Right atrium auricular region (tissue), 2 donors: ENCODE results near the gene FSTL1. TPM values are rescaled to one million over a fixed set of nuclear protein-coding genes. Genes with fewer than 3 reads are reported as not detected.

Experiments used
- DNase-seq: peaks from one replicate; pipeline ENCODE4 v3.0.0-alpha.2; 2019; ENCODE audit warnings: low spot score
- H3K27ac ChIP-seq, 2 donors: fragments of 200-600 bp; sonication (generic); 1 replicate in 1 of 2; 2 replicates in 1 of 2; pipeline ENCODE4 v1.5.1; 2016 to 2019
- H3K27me3 ChIP-seq, 2 donors: fragments of 200-600 bp; sonication (generic); one replicate each; pipeline versions ENCODE4 v1.5.1 to v1.6.0; 2017 to 2019
- H3K36me3 ChIP-seq: fragments of 200-600 bp; sonication (generic); one replicate; pipeline ENCODE4 v1.5.1; 2016
- H3K4me1 ChIP-seq, 2 donors: fragments of 200-600 bp; sonication (generic); one replicate each; pipeline versions ENCODE4 v1.5.1 to v1.6.0; 2017 to 2019
- H3K4me3 ChIP-seq, 2 donors: fragments of 200-600 bp; sonication (generic); 1 replicate in 1 of 2; 2 replicates in 1 of 2; pipeline ENCODE4 v1.5.1; 2017 to 2019; ENCODE audit warnings: mild to moderate bottlenecking in 1 of 2, moderate library complexity in 1 of 2
- H3K9me3 ChIP-seq, 2 donors: fragments of 200-600 bp; sonication (generic); one replicate each; pipeline ENCODE4 v1.5.1; 2019
- microRNA counts, 2 donors: library from miRNA; unstranded; fragments of <30 nt; microRNA quantifications; one replicate each; lab custom pipeline; 2016 to 2017
- total RNA-seq, 2 donors: library from RNA; depleted of rRNA; stranded (reverse); fragments of >200 nt; gene quantifications; one replicate each; pipeline ENCODE4 v1.1.0, GENCODE V29; 2016
- TF ChIP-seq, protein P1 (sequence below), 2 donors: fragments of 200-600 bp; sonication (generic); IDR thresholded peaks; one replicate each; pipeline ENCODE4 v1.5.1; 2019; ENCODE audit warnings: antibody characterized with exemption in 2 of 2

FSTL1 gene
- total RNA-seq, 2 donors from 2014 or later, result 327 to 380 TPM

DNA sequence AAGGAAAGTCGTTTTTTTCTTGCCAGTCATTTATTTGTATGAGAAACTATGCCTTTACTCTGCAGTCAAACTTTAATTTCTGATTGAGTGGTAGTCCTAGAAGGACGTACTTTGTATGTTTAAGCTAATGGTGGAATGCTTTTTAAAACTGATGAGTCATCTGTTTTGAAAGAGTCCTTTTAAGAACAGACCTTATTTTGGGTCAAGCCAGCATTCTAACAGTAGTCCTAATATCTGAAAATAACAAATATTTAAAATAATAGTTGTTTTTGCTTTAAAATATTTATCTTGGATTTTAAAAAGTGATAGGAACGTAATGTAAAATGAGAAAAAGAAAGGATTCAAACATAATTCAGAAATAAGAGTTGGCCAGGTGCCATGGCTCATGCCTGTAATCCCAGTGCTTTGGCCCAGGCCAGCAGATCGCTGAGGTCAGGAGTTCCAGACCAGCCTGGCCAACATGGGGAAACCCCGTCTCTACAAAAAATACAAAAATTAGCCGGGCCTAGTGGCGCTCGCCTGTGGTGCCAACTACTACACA is 100.3 kb downstream of the FSTL1 start:
- Histone ChIP-seq H3K9me3 (no peaks in the 10 kb centered on the region), H3K27ac (peak overlapping the region; percentile 94 to 95), H3K4me1 (peaks cover 0 to 15% of the 10 kb centered on the region in 2 donors), H3K36me3 (no peaks in the 10 kb centered on the region), H3K4me3 (peak overlapping the region in 1 of 2 donors; percentile 93), H3K27me3 (no peaks in the 10 kb centered on the region)
- TF ChIP-seq, protein P1, sequence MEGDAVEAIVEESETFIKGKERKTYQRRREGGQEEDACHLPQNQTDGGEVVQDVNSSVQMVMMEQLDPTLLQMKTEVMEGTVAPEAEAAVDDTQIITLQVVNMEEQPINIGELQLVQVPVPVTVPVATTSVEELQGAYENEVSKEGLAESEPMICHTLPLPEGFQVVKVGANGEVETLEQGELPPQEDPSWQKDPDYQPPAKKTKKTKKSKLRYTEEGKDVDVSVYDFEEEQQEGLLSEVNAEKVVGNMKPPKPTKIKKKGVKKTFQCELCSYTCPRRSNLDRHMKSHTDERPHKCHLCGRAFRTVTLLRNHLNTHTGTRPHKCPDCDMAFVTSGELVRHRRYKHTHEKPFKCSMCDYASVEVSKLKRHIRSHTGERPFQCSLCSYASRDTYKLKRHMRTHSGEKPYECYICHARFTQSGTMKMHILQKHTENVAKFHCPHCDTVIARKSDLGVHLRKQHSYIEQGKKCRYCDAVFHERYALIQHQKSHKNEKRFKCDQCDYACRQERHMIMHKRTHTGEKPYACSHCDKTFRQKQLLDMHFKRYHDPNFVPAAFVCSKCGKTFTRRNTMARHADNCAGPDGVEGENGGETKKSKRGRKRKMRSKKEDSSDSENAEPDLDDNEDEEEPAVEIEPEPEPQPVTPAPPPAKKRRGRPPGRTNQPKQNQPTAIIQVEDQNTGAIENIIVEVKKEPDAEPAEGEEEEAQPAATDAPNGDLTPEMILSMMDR (IDR thresholded peaks at IDR 0.05), result no peak
- DNase-seq, result peak; percentile 62

DNA sequence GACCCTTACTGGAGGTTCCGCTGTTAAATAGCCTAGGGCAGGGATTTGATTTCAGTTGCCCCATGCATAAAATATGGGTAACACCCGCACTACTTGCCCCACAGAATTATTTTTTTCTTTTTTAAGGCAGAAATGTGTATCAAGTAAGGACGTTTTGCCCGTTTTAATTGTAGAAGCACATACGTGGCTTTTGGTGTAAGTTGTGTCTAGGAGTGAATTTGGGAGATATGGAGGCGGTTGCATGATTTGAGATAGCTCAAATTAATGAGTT is 101.0 kb downstream of the FSTL1 start:
- no peak for DNase-seq
- Histone ChIP-seq H3K27ac (peak overlapping the region; percentile 94 to 95), H3K36me3 (no peaks in the 10 kb centered on the region), H3K27me3 (no peaks in the 10 kb centered on the region), H3K4me3 (peak overlapping the region; percentile 81 to 93), H3K9me3 (no peaks in the 10 kb centered on the region), H3K4me1 (peaks cover 0 to 21% of the 10 kb centered on the region in 2 donors)
- TF ChIP-seq, protein P1 (IDR thresholded peaks at IDR 0.05), result no peak

- H3K27ac ChIP-seq, result peak within 1 kb of the TSS; percentile 94 to 95
- no peaks in the 10 kb centered on the region for H3K9me3 ChIP-seq
- DNase-seq, result peak; percentile 90
- H3K4me1 ChIP-seq, result peaks cover 0 to 22% of the 10 kb centered on the region in 2 donors
- H3K4me3 ChIP-seq, result peak within 1 kb of the TSS; percentile 81 to 93
- TF ChIP-seq, protein P1 (IDR thresholded peaks at IDR 0.05), result peak in 1 of 2 donors; percentile 57
- no peaks in the 10 kb centered on the region for H3K27me3 ChIP-seq
- no peaks in the 10 kb centered on the region for H3K36me3 ChIP-seq
Measured at GRCh38 chr3:120348991-120349854, 101.6 kb downstream of the FSTL1 start, which contains the start of gene LRRC58. Gene LRRC58 (minus strand): TSS chr3:120349354. CDS start chr3:120349243, 111 bp downstream.

GRCh38 chr3:120348065-120348990 is 102.5 kb downstream of the FSTL1 start:
- no peaks in the 10 kb centered on the region for H3K27me3 ChIP-seq
- H3K36me3 ChIP-seq, result no peaks in the 10 kb centered on the region
- H3K4me3 ChIP-seq, result peak overlapping the region; percentile 81 to 93
- peaks cover 0 to 22% of the 10 kb centered on the region in 2 donors for H3K4me1 ChIP-seq
- TF ChIP-seq, protein P1 (IDR thresholded peaks at IDR 0.05), result no peak
- no peak for DNase-seq
- H3K9me3 ChIP-seq, result no peaks in the 10 kb centered on the region
- peak overlapping the region; percentile 94 to 95 for H3K27ac ChIP-seq

DNA sequence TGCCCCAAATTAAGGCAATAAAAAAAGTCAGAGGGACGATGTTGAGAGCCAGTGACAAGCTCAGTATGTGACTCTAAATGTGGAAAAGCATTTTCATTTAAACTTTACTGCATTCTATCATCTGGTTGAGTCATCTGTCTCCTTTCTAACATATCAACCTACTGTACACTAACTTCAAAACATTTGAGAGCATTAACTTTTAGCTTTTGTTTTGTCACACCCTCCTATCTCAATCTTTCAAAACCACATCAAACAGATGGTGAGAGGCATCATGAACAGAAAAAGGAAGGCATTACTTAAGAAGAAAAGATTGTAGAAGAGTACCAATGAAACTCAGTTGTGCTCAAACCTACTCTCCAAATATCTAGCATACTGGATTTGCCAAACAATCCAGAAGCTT is 106.4 kb downstream of the FSTL1 start:
- Histone ChIP-seq H3K4me3 (no peak overlapping the region), H3K4me1 (peaks cover 0 to 19% of the 10 kb centered on the region in 2 donors), H3K9me3 (peaks cover 0 to 8% of the 10 kb centered on the region in 2 donors), H3K36me3 (peaks cover 3% of the 10 kb centered on the region), H3K27me3 (no peaks in the 10 kb centered on the region), H3K27ac (no peak overlapping the region)
- no peak for DNase-seq
- TF ChIP-seq, protein P1 (IDR thresholded peaks at IDR 0.05), result no peak

MicroRNAs encoded within 50 kb of the gene (microRNA counts, 767-probe panel; counts per million panel counts)
- 0 to 1,279 counts per million in 2 donors for microRNA hsa-miR-198 (lab: Ali Mortazavi, UCI)

Other genes starting within 250 kb of the FSTL1 start
- under 1 TPM; 0.35 to 0.74 TPM for gene GPR156, start 165.8 kb downstream of the FSTL1 start, total RNA-seq
- gene LRRC58, start 101.6 kb downstream of the FSTL1 start, total RNA-seq, result 10 to 100 TPM; 15.9 to 17.5 TPM
- gene NDUFB4, start 145.3 kb upstream of the FSTL1 start, total RNA-seq, result 100 to 1,000 TPM; 244 to 274 TPM
- under 1 TPM in 1 of 2 donors, not detected in 1; 0.41 TPM for gene HGD, start 231.2 kb upstream of the FSTL1 start, total RNA-seq